Stimulated activated CD8-positive, alpha-beta memory T cell treated with anti-CD3 and anti-CD28 coated beads, Interleukin-4, amount 100 ng/mL, for 4 hours (primary cell): ENCODE data around the gene PHC2.

Experiments
- DNase-seq, 2 donors: peaks; one replicate each; pipeline ENCODE4 v3.0.0-alpha.2; 2020; ENCODE audit warnings: low read depth in 2 of 2, low spot score in 1 of 2

Gene PHC2

GRCh38 chr1:33336580-33336979 lies 94.3 kb downstream of the PHC2 start:
- no peak for DNase-seq

- DNase-seq = no peak
Observed at GRCh38 chr1:33335020-33335419, 95.9 kb downstream of the PHC2 start.

GRCh38 chr1:33334081-33334552 lies 96.8 kb downstream of the PHC2 start:
- no peak for DNase-seq

GRCh38 chr1:33332881-33333280 lies 98.0 kb downstream of the PHC2 start:
- DNase-seq = no peak

GRCh38 chr1:33332357-33332789 lies 98.5 kb downstream of the PHC2 start:
- no peak for DNase-seq

- no peak for DNase-seq
Observed at GRCh38 chr1:33331444-33332356, 99.2 kb downstream of the PHC2 start.

- DNase-seq = no peak
Observed at GRCh38 chr1:33330906-33331305, 100.0 kb downstream of the PHC2 start.

- no peak for DNase-seq
Observed at GRCh38 chr1:33330361-33330890, 100.5 kb downstream of the PHC2 start.

- no peak for DNase-seq
Observed at GRCh38 chr1:33329600-33330305, 101.1 kb downstream of the PHC2 start.

GRCh38 chr1:33328817-33329216 lies 102.1 kb downstream of the PHC2 start:
- no peak for DNase-seq

- no peak for DNase-seq
Observed at GRCh38 chr1:33327587-33328325, 103.1 kb downstream of the PHC2 start.

- DNase-seq = no peak
Observed at GRCh38 chr1:33326785-33327184, 104.1 kb downstream of the PHC2 start.

GRCh38 chr1:33324677-33325575 lies 106.0 kb downstream of the PHC2 start:
- DNase-seq = no peak

GRCh38 chr1:33323663-33324477 lies 107.0 kb downstream of the PHC2 start:
- no peak for DNase-seq

- no peak for DNase-seq
Observed at GRCh38 chr1:33322870-33323585, 107.9 kb downstream of the PHC2 start.

- no peak for DNase-seq
Observed at GRCh38 chr1:33322109-33322508, 108.8 kb downstream of the PHC2 start.

GRCh38 chr1:33321178-33321577 lies 109.7 kb downstream of the PHC2 start:
- DNase-seq = no peak

- no peak for DNase-seq
Observed at GRCh38 chr1:33320619-33321165, 110.2 kb downstream of the PHC2 start, which contains the start of gene A3GALT2. A3GALT2 (minus strand) TSS chr1:33321098; CDS start chr1:33321098, 0 bp downstream.
